BE2C (cell line): Measurements from ENCODE around the gene EVX2.

Experiments
- DNase-seq: peaks from one replicate; pipeline ENCODE4 v3.0.0-alpha.2; 2020
- H3K27me3 ChIP-seq: fragments of 250-450 bp; sonication (Bioruptor Pico); 2 replicates; pipeline ENCODE4 v1.5.1; 2020; ENCODE audit warnings: mild to moderate bottlenecking
- H3K36me3 ChIP-seq: fragments of 250-450 bp; sonication (Bioruptor Pico); 2 replicates; pipeline ENCODE4 v1.5.1; 2020; ENCODE audit warnings: mild to moderate bottlenecking
- H3K4me1 ChIP-seq: fragments of 250-450 bp; sonication (Bioruptor Pico); 2 replicates; pipeline ENCODE4 v1.5.1; 2020
- H3K4me3 ChIP-seq: 2 replicates; pipeline ENCODE4 v1.5.1; 2011; ENCODE audit warnings: low read depth, low read length
- H3K9me3 ChIP-seq: fragments of 250-450 bp; sonication (Bioruptor Pico); 2 replicates; pipeline ENCODE4 v1.5.1; 2020
- CTCF ChIP-seq: IDR thresholded peaks from 2 replicates; pipeline ENCODE4 v1.5.1; 2012; ENCODE audit warnings: mild to moderate bottlenecking, low read depth, low read length

Gene EVX2

GRCh38 chr2:176056406-176056805, 27.4 kb downstream of the EVX2 start:
- Histone ChIP-seq H3K9me3 (no peaks in the 10 kb centered on the region), H3K27me3 (no peaks in the 10 kb centered on the region), H3K36me3 (no peaks in the 10 kb centered on the region), H3K4me1 (0 out of 2 replicates have a peak, but pooled peaks cover 8% of the 10 kb centered on the region), H3K4me3 (no peak overlapping the region)
- no peak for TF ChIP-seq CTCF
- peak; percentile 63 for DNase-seq

- DNase-seq, result no peak
- TF ChIP-seq CTCF, result no peak
Measured at GRCh38 chr2:176039375-176039774, 44.4 kb downstream of the EVX2 start.

GRCh38 chr2:176038694-176039093, 45.1 kb downstream of the EVX2 start:
- no peaks in the 10 kb centered on the region for H3K36me3 ChIP-seq
- H3K4me3 ChIP-seq, result no peak overlapping the region
- TF ChIP-seq CTCF, result no peak
- H3K9me3 ChIP-seq, result no peaks in the 10 kb centered on the region
- H3K4me1 ChIP-seq, result no peaks in the 10 kb centered on the region
- no peak for DNase-seq
- H3K27me3 ChIP-seq, result no peaks in the 10 kb centered on the region

More at GRCh38 chr2:176039375-176039774, 44.4 kb downstream of the EVX2 start:
- Histone ChIP-seq H3K36me3 (no peaks in the 10 kb centered on the region), H3K4me1 (no peaks in the 10 kb centered on the region), H3K9me3 (no peaks in the 10 kb centered on the region), H3K27me3 (no peaks in the 10 kb centered on the region), H3K4me3 (no peak overlapping the region)

GRCh38 chr2:176035013-176035691, 48.6 kb downstream of the EVX2 start:
- no peaks in the 10 kb centered on the region for H3K36me3 ChIP-seq
- no peak for TF ChIP-seq CTCF

GRCh38 chr2:176027806-176028205, 56.0 kb downstream of the EVX2 start:
- Histone ChIP-seq H3K4me1 (no peaks in the 10 kb centered on the region), H3K4me3 (no peak overlapping the region), H3K9me3 (no peaks in the 10 kb centered on the region), H3K27me3 (no peaks in the 10 kb centered on the region), H3K36me3 (no peaks in the 10 kb centered on the region)
- no peak for TF ChIP-seq CTCF
- no peak for DNase-seq

More at GRCh38 chr2:176035013-176035691, 48.6 kb downstream of the EVX2 start:
- H3K4me1 ChIP-seq, result no peaks in the 10 kb centered on the region
- DNase-seq, result no peak
- H3K4me3 ChIP-seq, result no peak overlapping the region
- no peaks in the 10 kb centered on the region for H3K9me3 ChIP-seq
- H3K27me3 ChIP-seq, result no peaks in the 10 kb centered on the region
